ENCODE measurements around the gene ZCCHC8. TPM values are rescaled to one million over a fixed set of nuclear protein-coding genes. Genes with fewer than 3 reads are reported as not detected.

ZCCHC8 gene
- total and polyA plus RNA-seq, 2 of the 8 experiments (the other 6 are each of a cell fraction or from before 2014, with no cell fraction given) = 13.8 to 28.9 TPM

GRCh38 chr12:122454250-122454721 is 46.4 kb downstream of the ZCCHC8 start (continued):
- no peak for TF ChIP-seq CHD7 (IDR thresholded peaks at IDR 0.05; ENCODE audit: insufficient replicate concordance, low read length)
- TF ChIP-seq CREB1 (IDR thresholded peaks at IDR 0.05) = no peak
- no peak for TF ChIP-seq GABPA (IDR thresholded peaks at IDR 0.05; ENCODE audit: borderline replicate concordance, insufficient read depth, low read length)
- no peak for TF ChIP-seq BRCA1 (IDR thresholded peaks at IDR 0.05; ENCODE audit: low read depth, low read length)
- TF ChIP-seq SP1 (IDR thresholded peaks at IDR 0.05; ENCODE audit: low read depth, low read length) = no peak
- TF ChIP-seq RFX5 (IDR thresholded peaks at IDR 0.05; ENCODE audit: borderline replicate concordance, low read depth, low read length) = no peak
- no peak for TF ChIP-seq TBP (IDR thresholded peaks at IDR 0.05; ENCODE audit: low read depth, low read length)
- TF ChIP-seq RAD21 (IDR thresholded peaks at IDR 0.05 in 1 of 2, conservative IDR thresholded peaks at IDR 0.05 in 1 of 2; ENCODE audit: low read depth in 2 of 2, low read length in 2 of 2) = no peak
- TF ChIP-seq EZH2 (IDR thresholded peaks at IDR 0.05; ENCODE audit: low read depth, low read length, severe bottlenecking) = no peak
- no peak for TF ChIP-seq FOSL1 (IDR thresholded peaks at IDR 0.05; ENCODE audit: insufficient read depth, low read depth, low read length)

Measured in H1 (cell line).